Esophagus muscularis mucosa (tissue), 4 donors: Measurements from ENCODE around the gene NCOA1. TPM values are rescaled to one million over a fixed set of nuclear protein-coding genes. Genes with fewer than 3 reads are reported as not detected.

ENCODE experiments used
- DNase-seq: peaks from one replicate; pipeline ENCODE4 v3.0.0-alpha.2; 2017; ENCODE audit errors: extremely low spot score
- H3K27ac ChIP-seq, 4 donors: fragments of 200-600 bp; sonication (generic); replicated peaks in 1 of 4; 1 replicate in 3 of 4; 2 replicates in 1 of 4; pipeline ENCODE4 v1.5.1; 2016 to 2019; ENCODE audit warnings: mild to moderate bottlenecking in 1 of 4
- H3K27me3 ChIP-seq, 4 donors: fragments of 200-600 bp; sonication (generic); one replicate each; pipeline versions ENCODE4 v1.5.1 to v1.6.0; 2016 to 2019
- H3K36me3 ChIP-seq, 4 donors: fragments of 200-600 bp; sonication (generic); one replicate each; pipeline ENCODE4 v1.5.1; 2016 to 2019
- H3K4me1 ChIP-seq, 4 donors: fragments of 200-600 bp; sonication (generic); one replicate each; pipeline ENCODE4 v1.5.1; 2016 to 2019
- H3K4me3 ChIP-seq, 4 donors: fragments of 200-600 bp; sonication (generic); 1 replicate in 2 of 4; 2 replicates in 2 of 4; pipeline ENCODE4 v1.5.1; 2016 to 2019; ENCODE audit warnings: mild to moderate bottlenecking in 4 of 4, moderate library complexity in 1 of 4
- H3K9me3 ChIP-seq, 4 donors: fragments of 200-600 bp; sonication (generic); 1 replicate in 3 of 4; 2 replicates in 1 of 4; pipeline ENCODE4 v1.5.1; 2016 to 2019
- CTCF ChIP-seq, 3 experiments: fragments of 200-600 bp in 2 of 3; fragments of 450-650 bp in 1 of 3; sonication (generic) in 2 of 3; IDR thresholded peaks; one replicate each; pipeline ENCODE4 v1.5.1; 2017 to 2019; ENCODE audit warnings: antibody characterized with exemption in 3 of 3, mild to moderate bottlenecking in 2 of 3, moderate library complexity in 1 of 3
- EP300 ChIP-seq: sonication (generic); formaldehyde crosslinking; IDR thresholded peaks from one replicate; pipeline ENCODE4 v1.6.1; 2017; ENCODE audit warnings: antibody characterized with exemption
- POLR2A ChIP-seq: fragments of 450-650 bp; IDR thresholded peaks from one replicate; pipeline ENCODE4 v1.6.1; 2017; ENCODE audit warnings: antibody characterized with exemption, moderate library complexity, mild to moderate bottlenecking, low read depth
- POLR2AphosphoS5 ChIP-seq, 2 donors: sonication (generic); formaldehyde crosslinking; IDR thresholded peaks; one replicate each; pipeline ENCODE4 v1.6.1; 2017; ENCODE audit warnings: antibody characterized with exemption in 2 of 2
- WGBS: methylation state at CpG from one replicate; pipeline ENCODE4 v1.1.5; 2018; 5-methylcytosine and 5-hydroxymethylcytosine counted together
- intact Hi-C: fragments of 100-400 bp; cut with DNase I; formaldehyde crosslinking; loops from one replicate; pipeline ENCODE4 v1.15.1; 2023
- total RNA-seq, 4 donors: library from RNA; depleted of rRNA; stranded (reverse); fragments of >200 nt; gene quantifications; one replicate each; pipeline versions ENCODE4 v1.1.0 to v1.2.1, GENCODE V29; 2016

The NCOA1 gene
- total RNA-seq, 4 donors from 2014 or later = 43.9 to 49.4 (median 47.3) TPM

- no peak overlapping the region for H3K27ac ChIP-seq
- no peaks in the 10 kb centered on the region for H3K9me3 ChIP-seq
- TF ChIP-seq POLR2A = no peak
- TF ChIP-seq EP300 = no peak
- TF ChIP-seq CTCF (IDR thresholded peaks at IDR 0.05) = no peak
- no peaks in the 10 kb centered on the region for H3K4me1 ChIP-seq
- peaks cover 5 to 43% (median 31%) of the 10 kb centered on the region in 4 donors for H3K36me3 ChIP-seq
- WGBS = 87% methylated on average over 6 of the region's 6 CpGs
- no peak overlapping the region for H3K4me3 ChIP-seq
- H3K27me3 ChIP-seq = no peaks in the 10 kb centered on the region
- no peak for DNase-seq
- intact Hi-C loops = no loop called here
Measured at GRCh38 chr2:24816404-24816803, 325.4 kb downstream of the NCOA1 start.

- 49% methylated on average over 4 of the region's 4 CpGs for WGBS
- no peak for DNase-seq
- Histone ChIP-seq H3K27ac (no peak overlapping the region), H3K4me3 (no peak overlapping the region), H3K36me3 (peaks cover 5 to 48% (median 36%) of the 10 kb centered on the region in 4 donors), H3K27me3 (no peaks in the 10 kb centered on the region), H3K4me1 (no peaks in the 10 kb centered on the region), H3K9me3 (no peaks in the 10 kb centered on the region)
- intact Hi-C loops = no loop called here
- TF ChIP-seq POLR2AphosphoS5 (IDR thresholded peaks at IDR 0.05) = no peak
- TF ChIP-seq EP300 = no peak
- TF ChIP-seq CTCF (IDR thresholded peaks at IDR 0.05) = no peak
- no peak for TF ChIP-seq POLR2A
Measured at GRCh38 chr2:24816884-24817283, 325.8 kb downstream of the NCOA1 start.

GRCh38 chr2:24818721-24819167, 327.7 kb downstream of the NCOA1 start:
- intact Hi-C loops = no loop called here
- peaks cover 5 to 61% (median 45%) of the 10 kb centered on the region in 4 donors for H3K36me3 ChIP-seq
- no peak for DNase-seq
- H3K9me3 ChIP-seq = no peaks in the 10 kb centered on the region
- no peak overlapping the region for H3K27ac ChIP-seq
- 70% methylated on average over 9 of the region's 9 CpGs for WGBS
- no peak overlapping the region for H3K4me3 ChIP-seq
- H3K4me1 ChIP-seq = no peaks in the 10 kb centered on the region
- TF ChIP-seq CTCF (IDR thresholded peaks at IDR 0.05) = no peak
- TF ChIP-seq POLR2AphosphoS5 (IDR thresholded peaks at IDR 0.05) = no peak
- TF ChIP-seq POLR2A = no peak
- TF ChIP-seq EP300 = no peak
- H3K27me3 ChIP-seq = no peaks in the 10 kb centered on the region

GRCh38 chr2:24819442-24820174, 328.6 kb downstream of the NCOA1 start:
- no peak for TF ChIP-seq POLR2AphosphoS5 (IDR thresholded peaks at IDR 0.05)
- TF ChIP-seq POLR2A = no peak
- no peak for TF ChIP-seq CTCF (IDR thresholded peaks at IDR 0.05)
- no peak for TF ChIP-seq EP300
- Histone ChIP-seq H3K36me3 (peaks cover 5 to 67% (median 45%) of the 10 kb centered on the region in 4 donors), H3K9me3 (no peaks in the 10 kb centered on the region), H3K4me3 (no peak overlapping the region), H3K4me1 (no peaks in the 10 kb centered on the region), H3K27me3 (no peaks in the 10 kb centered on the region), H3K27ac (no peak overlapping the region)
- DNase-seq = no peak
- 91% methylated on average over 17 of the region's 21 CpGs for WGBS
- intact Hi-C loops = no loop called here

GRCh38 chr2:24820175-24820513, 329.1 kb downstream of the NCOA1 start:
- Histone ChIP-seq H3K27me3 (no peaks in the 10 kb centered on the region), H3K9me3 (no peaks in the 10 kb centered on the region), H3K4me3 (no peak overlapping the region), H3K4me1 (no peaks in the 10 kb centered on the region), H3K36me3 (peaks cover 5 to 67% (median 45%) of the 10 kb centered on the region in 4 donors), H3K27ac (no peak overlapping the region)
- intact Hi-C loops = no loop called here
- TF ChIP-seq CTCF (IDR thresholded peaks at IDR 0.05) = no peak
- TF ChIP-seq POLR2AphosphoS5 (IDR thresholded peaks at IDR 0.05) = no peak
- no peak for TF ChIP-seq POLR2A
- no peak for TF ChIP-seq EP300
- DNase-seq = no peak
- WGBS = 88% methylated on average over 5 of the region's 7 CpGs
